Vagina (tissue), 2 donors: ENCODE data around the gene MORN5.

Source experiments
- POLR2A ChIP-seq, 2 donors: fragments of 450-650 bp; IDR thresholded peaks; one replicate each; pipeline ENCODE4 v1.6.1; 2017; ENCODE audit warnings: antibody characterized with exemption in 2 of 2, mild to moderate bottlenecking in 2 of 2, moderate library complexity in 2 of 2
- POLR2AphosphoS5 ChIP-seq, 2 donors: sonication (generic); formaldehyde crosslinking; IDR thresholded peaks; one replicate each; pipeline ENCODE4 v1.9.0; 2017; ENCODE audit warnings: antibody characterized with exemption in 2 of 2, mild to moderate bottlenecking in 2 of 2, low read depth in 1 of 2; ENCODE audit not compliant: insufficient read depth in 1 of 2

DNA sequence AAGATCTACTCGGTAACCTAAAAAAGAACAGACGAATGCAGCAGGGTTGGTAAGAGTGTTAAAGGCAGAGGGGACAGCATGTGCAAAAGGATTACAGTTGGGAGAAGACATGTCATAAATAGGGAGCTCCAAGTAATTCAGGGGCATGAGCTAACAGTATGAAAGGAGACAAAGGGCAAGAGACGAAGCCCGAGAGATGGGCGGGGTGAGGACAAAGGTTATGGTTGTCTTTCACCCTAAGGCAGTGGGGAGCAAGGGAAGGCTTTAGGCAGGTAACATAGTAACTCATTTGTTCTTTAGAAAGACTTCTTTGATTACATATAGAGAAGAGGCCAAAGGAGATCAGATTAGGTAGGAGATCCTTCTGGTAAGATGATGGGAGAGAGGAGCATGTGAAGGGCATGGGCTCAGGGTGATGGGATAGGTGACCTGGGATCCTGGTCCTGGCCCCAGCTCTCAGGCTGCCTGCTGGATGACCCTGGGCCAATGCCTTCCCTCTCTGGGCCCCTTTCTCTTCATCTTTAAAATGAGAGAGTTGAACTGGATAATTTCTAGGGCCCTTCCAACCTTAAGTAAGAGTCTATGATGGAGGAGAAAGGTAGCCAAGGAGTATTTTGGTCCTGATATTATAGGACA lies 19.5 kb downstream of the MORN5 start:
- TF ChIP-seq POLR2A (IDR thresholded peaks at IDR 0.05) (no peak), POLR2AphosphoS5 (IDR thresholded peaks at IDR 0.05; ENCODE audit: insufficient read depth in 1 of 2, low read depth in 1 of 2) (no peak)
